Spleen (tissue), 7 donors: ENCODE data around the gene SRGAP3.

ENCODE experiments used
- CTCF ChIP-seq, 11 experiments: fragments of 200-600 bp in 7 of 11; fragments of 450-650 bp in 4 of 11; sonication (generic) in 4 of 11; IDR thresholded peaks in 8 of 11; conservative IDR thresholded peaks in 3 of 11; 1 replicate in 7 of 11; 2 replicates in 4 of 11; pipeline versions ENCODE4 v1.4.0 to v1.8.0; 2016 to 2021; ENCODE audit warnings: antibody characterized with exemption in 11 of 11, inconsistent platforms in 4 of 11, mild to moderate bottlenecking in 1 of 11
- POLR2A ChIP-seq, 3 donors: fragments of 450-650 bp; IDR thresholded peaks; one replicate each; pipeline ENCODE4 v1.5.1; 2017; ENCODE audit warnings: antibody characterized with exemption in 3 of 3, mild to moderate bottlenecking in 1 of 3
- donor health status: DM: no; HTN: no; CAD: no; lungs with moderate emphysema.
- donor health status: DM: no; HTN: no; CAD: no.
- donor health status: DM: no; HTN: no; CAD: no.

- TF ChIP-seq POLR2A (IDR thresholded peaks at IDR 0.05) (no peak), CTCF (IDR thresholded peaks at IDR 0.05 in 8 of 11, conservative IDR thresholded peaks at IDR 0.05 in 3 of 11) (no peak)
Observed at GRCh38 chr3:9168241-9168741, 81.2 kb downstream of the SRGAP3 start.
